ENCODE results near the gene COX8C.
A peak's percentile ranks its signal among the peaks of the same experiment; 100 is the strongest.

The COX8C gene

DNA sequence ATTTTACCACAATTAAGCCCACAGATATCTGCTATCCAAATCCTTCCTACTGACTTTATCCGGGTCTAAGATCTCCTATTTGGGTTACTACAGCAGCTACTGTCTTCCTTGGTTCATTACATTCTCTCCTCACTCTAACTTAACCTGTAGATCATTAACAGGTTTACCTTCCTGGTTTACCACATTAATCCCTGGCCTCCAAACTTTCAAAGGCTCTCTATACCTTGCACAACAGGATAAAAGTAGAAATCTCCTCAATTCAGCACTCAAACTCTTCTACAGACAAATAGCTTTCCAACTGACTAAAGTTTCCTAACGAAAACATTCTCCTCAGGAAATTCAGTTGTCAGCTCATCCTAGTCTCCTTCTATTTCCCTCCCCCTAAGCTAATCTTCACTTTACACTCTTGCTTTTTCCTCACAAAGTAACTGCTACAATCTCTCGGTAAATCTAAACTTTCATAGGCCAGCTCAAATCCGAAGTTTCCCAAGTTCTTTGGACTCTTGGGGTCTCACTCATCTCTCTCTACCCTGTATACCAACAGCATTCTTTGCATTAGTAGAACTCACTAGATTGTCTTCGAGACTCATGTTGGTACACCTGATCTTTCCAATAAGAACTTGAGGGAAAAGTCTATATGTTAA, 16.9 kb upstream of the COX8C start:
- TF ChIP-seq, protein P1, sequence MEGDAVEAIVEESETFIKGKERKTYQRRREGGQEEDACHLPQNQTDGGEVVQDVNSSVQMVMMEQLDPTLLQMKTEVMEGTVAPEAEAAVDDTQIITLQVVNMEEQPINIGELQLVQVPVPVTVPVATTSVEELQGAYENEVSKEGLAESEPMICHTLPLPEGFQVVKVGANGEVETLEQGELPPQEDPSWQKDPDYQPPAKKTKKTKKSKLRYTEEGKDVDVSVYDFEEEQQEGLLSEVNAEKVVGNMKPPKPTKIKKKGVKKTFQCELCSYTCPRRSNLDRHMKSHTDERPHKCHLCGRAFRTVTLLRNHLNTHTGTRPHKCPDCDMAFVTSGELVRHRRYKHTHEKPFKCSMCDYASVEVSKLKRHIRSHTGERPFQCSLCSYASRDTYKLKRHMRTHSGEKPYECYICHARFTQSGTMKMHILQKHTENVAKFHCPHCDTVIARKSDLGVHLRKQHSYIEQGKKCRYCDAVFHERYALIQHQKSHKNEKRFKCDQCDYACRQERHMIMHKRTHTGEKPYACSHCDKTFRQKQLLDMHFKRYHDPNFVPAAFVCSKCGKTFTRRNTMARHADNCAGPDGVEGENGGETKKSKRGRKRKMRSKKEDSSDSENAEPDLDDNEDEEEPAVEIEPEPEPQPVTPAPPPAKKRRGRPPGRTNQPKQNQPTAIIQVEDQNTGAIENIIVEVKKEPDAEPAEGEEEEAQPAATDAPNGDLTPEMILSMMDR (IDR thresholded peaks at IDR 0.05; ENCODE audit: low read depth, low read length, missing control alignments): no peak
- DNase-seq (ENCODE audit: low read depth): no peak
- H3K4me3 ChIP-seq (ENCODE audit: low read depth, low read length): no peak overlapping the region

DNA sequence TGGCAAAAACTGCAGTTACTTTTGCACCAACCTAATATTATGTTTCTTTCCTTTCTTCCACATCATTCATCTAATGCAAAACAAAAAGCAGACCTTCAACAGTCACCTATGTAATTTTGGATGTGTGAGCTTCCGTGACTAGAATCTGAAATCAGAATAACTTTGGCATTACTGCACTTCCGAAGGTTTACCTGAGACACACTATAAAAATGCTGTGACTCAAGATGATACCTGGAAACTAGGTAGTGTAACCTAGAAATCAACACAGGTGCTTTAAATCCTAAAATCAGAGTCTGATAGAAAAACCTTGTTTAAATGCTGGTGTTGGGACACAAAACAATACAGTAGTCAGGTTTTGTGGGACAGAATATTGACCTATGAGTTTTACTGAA, 16.4 kb upstream of the COX8C start:
- peak overlapping the region; percentile 83; the same call in 1 of the 2 replicates for H3K4me3 ChIP-seq (ENCODE audit: low read depth, low read length)
- TF ChIP-seq, protein P1 (IDR thresholded peaks at IDR 0.05; ENCODE audit: low read depth, low read length, missing control alignments): no peak
- DNase-seq (ENCODE audit: low read depth): no peak

DNA sequence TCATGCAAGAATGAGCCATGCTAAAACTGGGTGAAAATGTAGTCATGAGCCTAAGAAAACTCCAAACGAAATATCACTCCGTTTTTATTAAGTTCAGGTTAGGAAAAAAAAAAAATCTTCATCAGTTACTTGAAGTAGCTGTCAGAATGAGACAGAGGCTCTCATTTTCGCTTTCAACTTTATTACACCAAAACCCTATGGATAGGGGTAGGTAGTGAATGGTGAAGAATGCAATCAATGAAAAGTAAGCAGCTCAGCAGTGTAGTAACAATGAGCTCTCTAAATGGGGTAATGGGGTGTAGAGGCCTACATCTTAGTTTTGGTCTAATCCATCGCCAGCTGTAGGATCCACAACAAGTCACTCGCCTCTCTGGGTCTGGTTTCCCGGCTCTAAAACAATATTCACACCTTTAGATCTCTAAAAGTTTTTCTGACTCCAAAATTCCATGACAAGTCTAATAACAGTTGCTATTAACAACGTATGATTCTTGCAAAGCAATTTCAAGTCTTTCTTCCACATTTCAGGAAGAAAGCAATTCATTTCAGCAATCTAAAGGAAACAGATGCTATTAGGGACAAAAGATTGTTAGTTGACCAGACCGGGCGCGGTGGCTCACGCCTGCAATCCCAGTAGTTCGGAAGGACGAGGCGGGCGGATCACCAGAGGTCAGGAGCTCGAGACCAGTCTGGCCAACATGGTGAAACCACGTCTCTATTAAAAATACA, 15.8 kb upstream of the COX8C start:
- peak overlapping the region; percentile 83 for H3K4me3 ChIP-seq (ENCODE audit: low read depth, low read length)

DNA sequence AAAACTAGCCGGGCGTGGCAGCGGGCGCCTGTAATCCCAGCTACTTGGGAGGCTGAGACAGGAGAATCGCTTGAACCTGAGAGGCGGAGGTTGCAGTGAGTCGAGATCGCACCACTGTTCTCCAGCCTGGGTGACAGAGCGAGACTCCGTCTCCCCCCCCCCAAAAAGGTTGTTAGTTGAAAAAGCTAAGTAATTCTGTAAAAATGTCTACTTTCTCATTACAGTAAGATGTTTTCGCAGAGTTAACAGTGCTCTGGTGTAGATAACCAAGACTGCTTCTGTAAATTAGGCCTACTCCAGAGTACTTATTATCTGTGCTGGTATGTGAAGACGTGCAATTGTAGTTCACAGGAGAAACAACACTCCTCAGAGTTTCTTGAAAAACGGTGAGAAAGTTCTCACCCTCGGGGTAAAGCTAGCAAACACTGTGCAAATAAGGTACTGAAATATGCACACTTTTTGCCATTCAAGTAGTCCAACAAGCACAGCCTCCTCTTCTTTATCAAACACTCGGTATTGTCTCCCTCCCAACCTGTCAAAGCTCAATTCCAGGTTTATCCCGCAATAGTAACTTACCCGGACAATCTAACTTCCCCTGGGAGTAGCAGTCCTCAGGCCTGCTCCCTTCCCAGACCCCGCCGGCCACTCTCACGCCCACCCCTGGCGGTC, 15.1 kb upstream of the COX8C start:
- TF ChIP-seq, protein P1 (IDR thresholded peaks at IDR 0.05; ENCODE audit: low read depth, low read length, missing control alignments): no peak
- no peak for DNase-seq (ENCODE audit: low read depth)
- peak overlapping the region; percentile 83 for H3K4me3 ChIP-seq (ENCODE audit: low read depth, low read length)

More for the DNA sequence above, 15.8 kb upstream of the COX8C start:
- TF ChIP-seq, protein P1 (IDR thresholded peaks at IDR 0.05; ENCODE audit: low read depth, low read length, missing control alignments): no peak
- no peak for DNase-seq (ENCODE audit: low read depth)

DNA sequence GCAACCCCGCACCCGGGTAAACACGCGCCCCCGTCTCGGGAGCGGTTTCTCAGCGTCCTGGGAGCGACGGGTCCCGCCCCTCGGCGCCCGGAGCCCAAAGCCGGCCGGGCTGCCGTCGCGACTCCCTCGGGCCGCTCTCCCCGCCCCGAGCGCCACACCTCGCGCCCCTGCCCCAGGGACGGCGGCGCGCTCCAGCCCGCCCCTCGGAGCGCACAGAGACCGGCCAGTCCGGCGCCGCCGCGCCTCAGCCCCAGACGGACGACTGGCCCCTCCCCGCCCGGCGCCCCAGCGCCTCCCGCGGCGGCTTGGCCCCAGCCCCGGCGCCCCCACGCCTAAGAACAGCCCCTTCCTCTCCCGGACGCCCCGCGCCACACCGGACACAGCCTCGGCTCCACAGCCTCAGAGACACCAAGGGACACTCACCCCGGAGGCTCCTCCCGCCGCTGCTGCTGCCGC, 14.6 kb upstream of the COX8C start:
- peak overlapping the region; percentile 83 for H3K4me3 ChIP-seq (ENCODE audit: low read depth, low read length)
- TF ChIP-seq, protein P1 (IDR thresholded peaks at IDR 0.05; ENCODE audit: low read depth, low read length, missing control alignments): no peak
- no peak for DNase-seq (ENCODE audit: low read depth)

DNA sequence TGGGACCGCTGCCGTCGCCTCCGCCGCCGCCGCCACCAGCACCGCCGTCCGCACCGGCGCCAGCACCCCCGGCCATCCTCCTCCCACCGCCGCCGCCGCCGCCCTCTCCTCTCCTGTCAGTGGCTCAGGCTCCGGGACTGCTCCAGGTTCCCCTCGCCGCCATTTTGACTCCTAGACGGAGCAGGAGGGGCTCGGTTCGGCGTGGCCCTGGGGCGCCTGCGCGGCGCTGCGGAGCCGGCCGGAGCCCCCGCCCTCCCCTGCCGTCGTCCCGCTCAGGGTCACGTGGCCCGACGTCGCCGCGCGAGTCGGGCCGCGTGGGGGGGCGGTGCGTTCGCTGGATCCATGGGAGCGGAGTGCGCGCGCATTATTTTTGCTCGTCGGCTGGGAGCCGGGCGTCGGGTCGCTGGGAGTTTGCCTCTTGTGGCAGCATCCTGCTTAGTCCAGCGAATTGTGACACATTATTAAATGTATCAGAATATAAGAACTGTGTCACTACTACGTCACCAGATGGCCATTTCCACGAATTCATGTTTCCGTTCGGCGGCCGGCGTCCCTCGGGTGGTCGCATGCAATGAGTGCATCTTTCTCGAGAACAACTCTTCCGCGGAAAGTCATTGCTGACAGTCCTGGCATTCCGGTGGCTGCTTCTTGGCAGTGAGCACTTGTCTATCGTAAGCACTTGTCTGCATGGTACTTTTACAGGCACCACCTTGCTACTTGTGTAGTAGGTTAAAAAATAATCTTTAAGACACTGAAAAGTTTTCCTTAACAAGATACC, 13.9 kb upstream of the COX8C start, which contains the start of gene BTBD7:
Gene BTBD7 (minus strand): TSS at position 184 of the 778 bp plus-strand sequence. CDS start 36,985 bp downstream, outside the sequence.
- peak within 1 kb of the TSS; percentile 83 for H3K4me3 ChIP-seq (ENCODE audit: low read depth, low read length)
- TF ChIP-seq, protein P1 (IDR thresholded peaks at IDR 0.05; ENCODE audit: low read depth, low read length, missing control alignments): peak; percentile 26
- DNase-seq (ENCODE audit: low read depth): peak; percentile 68

All from GM12864 (cell line).